KG1 (cell line): ENCODE results near the gene ZPBP.
"Not testable (repeated sequence)": the region's sequence is repeated elsewhere in the genome, so short reads cannot be mapped to it uniquely, and the experiment has no call there.

Experiments
- DNase-seq: peaks from one replicate; lab custom pipeline; 2025; lab: John Stamatoyannopoulos, UW

ZPBP gene

GRCh38 chr7:50041165-50041564, 51.9 kb downstream of the ZPBP start:
- DNase-seq = not testable (repeated sequence)

GRCh38 chr7:50037086-50037485, 56.0 kb downstream of the ZPBP start:
- no peak for DNase-seq

GRCh38 chr7:50022991-50023390, 70.1 kb downstream of the ZPBP start:
- DNase-seq = no peak

- DNase-seq = no peak
Measured at GRCh38 chr7:50022451-50022850, 70.6 kb downstream of the ZPBP start.

- DNase-seq = no peak
Measured at GRCh38 chr7:49995681-49996080, 97.4 kb downstream of the ZPBP start.

GRCh38 chr7:49986191-49986590, 106.9 kb downstream of the ZPBP start:
- DNase-seq = no peak

GRCh38 chr7:49980465-49980864, 112.6 kb downstream of the ZPBP start:
- no peak for DNase-seq

- no peak for DNase-seq
Measured at GRCh38 chr7:49976238-49976637, 116.8 kb downstream of the ZPBP start.

- DNase-seq = no peak
Measured at GRCh38 chr7:49974035-49974434, 119.0 kb downstream of the ZPBP start.

GRCh38 chr7:49937608-49938007, 155.4 kb downstream of the ZPBP start:
- DNase-seq = no peak

GRCh38 chr7:49931627-49932026, 161.4 kb downstream of the ZPBP start:
- DNase-seq = no peak

- DNase-seq = no peak
Measured at GRCh38 chr7:49928787-49929186, 164.3 kb downstream of the ZPBP start.

- DNase-seq = no peak
Measured at GRCh38 chr7:49927631-49928030, 165.4 kb downstream of the ZPBP start.

- DNase-seq = no peak
Measured at GRCh38 chr7:49926720-49927119, 166.3 kb downstream of the ZPBP start.

GRCh38 chr7:49911909-49912308, 181.1 kb downstream of the ZPBP start:
- no peak for DNase-seq

GRCh38 chr7:49894543-49894942, 198.5 kb downstream of the ZPBP start:
- no peak for DNase-seq

- DNase-seq = no peak
Measured at GRCh38 chr7:49893131-49893530, 199.9 kb downstream of the ZPBP start.

- no peak for DNase-seq
Measured at GRCh38 chr7:49892481-49892880, 200.6 kb downstream of the ZPBP start.
